Measurements from ENCODE around the gene PHYKPL. TPM values are rescaled to one million over a fixed set of nuclear protein-coding genes. Genes with fewer than 3 reads are reported as not detected.

Gene PHYKPL
- total RNA-seq, 1 donor from 2014 or later, result 89.7 TPM

DNA sequence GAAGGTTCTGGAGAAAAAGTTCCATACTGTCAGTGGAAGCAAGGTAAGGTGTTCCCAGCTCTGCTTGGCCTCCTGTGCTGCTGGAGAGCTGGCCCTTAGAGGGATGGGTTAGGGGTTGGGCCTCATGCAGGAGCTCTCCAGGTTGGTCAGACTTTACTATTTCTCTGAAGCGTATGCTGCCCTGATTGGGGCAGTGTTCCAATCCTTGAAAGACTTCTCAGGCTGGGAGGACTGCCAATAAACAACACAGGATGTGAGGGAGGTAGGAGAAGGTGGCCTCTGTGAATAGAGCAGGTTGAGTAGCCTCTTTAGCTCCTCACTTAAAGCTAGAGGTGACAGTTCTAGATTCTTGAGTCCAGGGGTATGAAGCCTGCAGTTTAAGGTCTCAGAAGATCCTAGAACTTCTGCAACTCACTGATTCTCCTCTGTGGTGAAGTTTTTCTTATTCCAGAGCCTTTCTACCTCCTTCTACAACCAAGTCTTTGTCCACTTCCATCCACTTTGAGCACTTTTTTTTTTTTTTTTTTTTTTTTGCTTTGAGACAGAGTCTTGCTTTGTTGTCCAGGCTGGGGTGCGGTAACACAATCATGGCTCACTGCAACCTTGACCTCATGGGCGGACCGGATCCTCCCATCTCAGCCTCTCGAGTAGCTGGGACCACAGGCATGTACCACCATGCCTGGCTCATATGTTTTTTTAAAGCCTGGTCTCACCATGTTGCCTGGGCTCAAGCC lies 25.3 kb downstream of the PHYKPL start:
- peaks cover 14% of the 10 kb centered on the region for H3K4me1 Mint-ChIP-seq (ENCODE audit: low read depth, unreplicated experiment)

DNA sequence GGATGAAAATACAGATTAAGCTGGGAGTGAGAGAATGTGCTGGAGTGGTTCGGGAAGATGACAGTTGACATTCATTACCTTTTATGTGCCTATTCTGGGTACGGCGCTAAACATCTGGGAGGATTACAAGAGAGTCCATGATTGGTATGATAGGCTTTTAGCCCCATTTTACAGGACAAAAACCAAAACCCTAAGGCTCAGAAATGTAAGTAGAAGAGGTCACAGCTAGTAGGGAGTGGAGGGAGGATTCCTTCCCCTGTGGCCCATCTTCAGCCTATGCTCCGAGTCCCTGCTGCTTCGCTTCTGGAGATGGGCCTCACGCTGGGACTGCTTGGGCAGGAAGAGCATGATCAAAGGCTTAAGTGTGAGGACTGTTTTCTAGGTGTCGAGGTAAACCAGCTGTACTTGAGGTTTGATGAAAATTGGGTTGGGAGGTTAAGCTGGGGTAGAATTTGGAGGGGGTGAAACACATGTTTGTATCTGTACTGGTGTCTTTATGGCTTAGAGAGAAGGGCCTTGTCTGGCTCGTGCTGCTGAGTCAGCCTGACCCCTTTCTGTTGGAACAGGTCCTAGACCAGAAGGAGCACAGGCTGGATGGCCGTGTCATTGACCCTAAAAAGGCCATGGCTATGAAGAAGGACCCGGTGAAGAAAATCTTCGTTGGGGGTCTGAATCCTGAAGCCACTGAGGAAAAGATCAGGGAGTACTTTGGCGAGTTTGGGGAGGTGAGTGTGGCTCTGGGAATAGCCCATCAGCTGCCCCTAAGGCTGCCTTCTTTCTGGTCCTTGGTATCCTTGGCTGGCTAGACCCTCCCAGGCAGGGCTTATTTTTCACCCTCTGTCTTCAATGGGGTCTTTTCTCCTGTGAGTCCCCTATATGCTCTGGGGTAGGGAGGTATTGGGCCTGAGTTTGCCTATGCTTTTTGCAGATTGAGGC lies 26.2 kb downstream of the PHYKPL start:
- Mint-ChIP-seq H3K27me3 (ENCODE audit: unreplicated experiment) (peaks cover 12% of the 10 kb centered on the region), H3K4me1 (ENCODE audit: low read depth, unreplicated experiment) (peaks cover 14% of the 10 kb centered on the region), H3K36me3 (ENCODE audit: unreplicated experiment) (no peaks in the 10 kb centered on the region), H3K27ac (ENCODE audit: unreplicated experiment) (peak overlapping the region; percentile 65), H3K9me3 (ENCODE audit: unreplicated experiment) (peaks cover 18% of the 10 kb centered on the region), H3K4me3 (ENCODE audit: unreplicated experiment) (peak overlapping the region; percentile 91)
- DNase-seq, result no peak
- TF ChIP-seq, protein P1, sequence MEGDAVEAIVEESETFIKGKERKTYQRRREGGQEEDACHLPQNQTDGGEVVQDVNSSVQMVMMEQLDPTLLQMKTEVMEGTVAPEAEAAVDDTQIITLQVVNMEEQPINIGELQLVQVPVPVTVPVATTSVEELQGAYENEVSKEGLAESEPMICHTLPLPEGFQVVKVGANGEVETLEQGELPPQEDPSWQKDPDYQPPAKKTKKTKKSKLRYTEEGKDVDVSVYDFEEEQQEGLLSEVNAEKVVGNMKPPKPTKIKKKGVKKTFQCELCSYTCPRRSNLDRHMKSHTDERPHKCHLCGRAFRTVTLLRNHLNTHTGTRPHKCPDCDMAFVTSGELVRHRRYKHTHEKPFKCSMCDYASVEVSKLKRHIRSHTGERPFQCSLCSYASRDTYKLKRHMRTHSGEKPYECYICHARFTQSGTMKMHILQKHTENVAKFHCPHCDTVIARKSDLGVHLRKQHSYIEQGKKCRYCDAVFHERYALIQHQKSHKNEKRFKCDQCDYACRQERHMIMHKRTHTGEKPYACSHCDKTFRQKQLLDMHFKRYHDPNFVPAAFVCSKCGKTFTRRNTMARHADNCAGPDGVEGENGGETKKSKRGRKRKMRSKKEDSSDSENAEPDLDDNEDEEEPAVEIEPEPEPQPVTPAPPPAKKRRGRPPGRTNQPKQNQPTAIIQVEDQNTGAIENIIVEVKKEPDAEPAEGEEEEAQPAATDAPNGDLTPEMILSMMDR (IDR thresholded peaks at IDR 0.05; ENCODE audit: partially characterized antibody, unreplicated experiment), result no peak

More for the DNA sequence above, 25.3 kb downstream of the PHYKPL start:
- no peak for DNase-seq
- peak overlapping the region; percentile 91 for H3K4me3 Mint-ChIP-seq (ENCODE audit: unreplicated experiment)
- no peaks in the 10 kb centered on the region for H3K36me3 Mint-ChIP-seq (ENCODE audit: unreplicated experiment)
- H3K27me3 Mint-ChIP-seq (ENCODE audit: unreplicated experiment), result peaks cover 12% of the 10 kb centered on the region
- peaks cover 18% of the 10 kb centered on the region for H3K9me3 Mint-ChIP-seq (ENCODE audit: unreplicated experiment)
- TF ChIP-seq, protein P1 (IDR thresholded peaks at IDR 0.05; ENCODE audit: partially characterized antibody, unreplicated experiment), result no peak
- H3K27ac Mint-ChIP-seq (ENCODE audit: unreplicated experiment), result no peak overlapping the region

DNA sequence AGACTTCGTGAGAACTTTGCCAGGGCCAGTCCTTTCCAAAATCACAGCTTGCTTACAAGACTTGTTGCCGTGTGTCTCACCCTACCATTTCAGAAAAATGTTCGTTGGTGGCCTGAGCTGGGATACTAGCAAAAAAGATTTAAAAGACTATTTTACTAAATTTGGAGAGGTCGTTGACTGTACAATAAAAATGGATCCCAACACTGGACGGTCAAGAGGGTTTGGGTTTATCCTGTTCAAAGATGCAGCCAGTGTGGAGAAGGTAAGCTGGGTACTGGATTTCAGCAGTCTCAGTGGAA lies 26.9 kb downstream of the PHYKPL start:
- H3K4me1 Mint-ChIP-seq (ENCODE audit: low read depth, unreplicated experiment), result peaks cover 14% of the 10 kb centered on the region
- DNase-seq, result no peak
- peaks cover 15% of the 10 kb centered on the region for H3K9me3 Mint-ChIP-seq (ENCODE audit: unreplicated experiment)
- TF ChIP-seq, protein P1 (IDR thresholded peaks at IDR 0.05; ENCODE audit: partially characterized antibody, unreplicated experiment), result no peak
- peaks cover 12% of the 10 kb centered on the region for H3K27me3 Mint-ChIP-seq (ENCODE audit: unreplicated experiment)
- H3K4me3 Mint-ChIP-seq (ENCODE audit: unreplicated experiment), result peak overlapping the region; percentile 91
- peak overlapping the region; percentile 65 for H3K27ac Mint-ChIP-seq (ENCODE audit: unreplicated experiment)
- no peaks in the 10 kb centered on the region for H3K36me3 Mint-ChIP-seq (ENCODE audit: unreplicated experiment)

DNA sequence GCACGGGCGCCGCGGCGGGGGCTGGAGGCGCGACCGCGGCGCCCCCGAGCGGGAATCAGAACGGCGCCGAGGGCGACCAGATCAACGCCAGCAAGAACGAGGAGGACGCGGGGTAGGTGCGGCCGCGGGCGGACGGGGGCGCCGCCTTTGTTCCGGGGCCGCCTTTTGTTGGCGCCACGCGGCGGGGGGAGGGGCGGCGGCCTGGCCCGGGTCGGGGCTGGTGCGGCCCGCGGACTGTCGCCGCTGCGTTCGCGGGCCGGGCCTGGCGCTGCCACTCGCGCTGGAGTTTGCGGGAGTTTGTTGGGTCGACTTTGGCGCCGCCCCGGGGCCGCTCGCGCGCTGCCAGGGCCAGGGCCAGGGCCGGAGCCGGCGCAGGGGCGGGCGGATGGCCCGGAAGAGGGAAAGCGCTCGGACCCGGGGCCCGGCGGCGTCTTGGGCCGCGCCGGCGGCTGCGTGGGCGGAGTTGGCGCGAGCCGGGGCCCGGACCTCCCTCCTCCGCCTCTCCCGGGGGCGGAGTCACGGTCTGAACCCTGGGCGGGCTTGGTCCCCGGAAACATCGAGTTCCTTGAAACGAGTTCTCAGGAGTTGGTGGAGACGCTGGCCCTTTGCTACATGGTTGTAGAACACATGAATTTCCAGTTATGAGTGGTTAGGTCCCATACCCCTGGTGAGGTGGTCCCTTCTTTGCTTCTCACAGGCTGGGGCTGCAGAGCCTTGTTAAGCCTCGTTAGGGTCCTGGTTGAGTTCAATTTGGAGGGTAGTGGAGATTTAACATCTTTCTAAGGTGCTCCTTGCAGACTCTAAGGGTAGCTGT lies 27.5 kb downstream of the PHYKPL start:
- Mint-ChIP-seq H3K27ac (ENCODE audit: unreplicated experiment) (no peak overlapping the region), H3K4me3 (ENCODE audit: unreplicated experiment) (peak overlapping the region; percentile 91), H3K9me3 (ENCODE audit: unreplicated experiment) (peaks cover 15% of the 10 kb centered on the region), H3K36me3 (ENCODE audit: unreplicated experiment) (no peaks in the 10 kb centered on the region), H3K27me3 (ENCODE audit: unreplicated experiment) (peaks cover 9% of the 10 kb centered on the region), H3K4me1 (ENCODE audit: low read depth, unreplicated experiment) (peaks cover 14% of the 10 kb centered on the region)
- TF ChIP-seq, protein P1 (IDR thresholded peaks at IDR 0.05; ENCODE audit: partially characterized antibody, unreplicated experiment), result no peak
- DNase-seq, result peak; percentile 76
